Measurements from ENCODE around the gene SERPINB2. TPM values are rescaled to one million over a fixed set of nuclear protein-coding genes. Genes with fewer than 3 reads are reported as not detected.

The SERPINB2 gene
- total RNA-seq, 1 donor from 2014 or later, result not detected

DNA sequence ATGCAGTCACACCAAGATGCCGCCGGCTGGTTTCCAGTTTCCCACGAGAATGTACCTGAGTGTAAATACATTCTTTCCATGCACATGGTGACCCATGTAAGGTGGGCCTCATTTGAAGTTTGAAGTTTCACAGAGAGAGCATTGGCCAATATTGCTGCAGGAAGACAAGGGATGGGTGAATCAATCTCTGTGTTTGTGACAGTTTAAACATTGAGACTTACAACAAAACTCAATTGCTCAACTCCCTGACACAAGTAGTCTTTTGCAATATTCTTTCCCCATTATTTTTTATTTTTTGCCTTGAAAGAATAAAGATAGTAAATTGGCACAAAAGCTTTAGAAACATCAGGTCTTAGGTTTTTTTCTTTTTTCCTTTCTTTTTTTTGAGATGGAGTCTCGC, 5.1 kb downstream of the SERPINB2 start:
- TF ChIP-seq, protein P1, sequence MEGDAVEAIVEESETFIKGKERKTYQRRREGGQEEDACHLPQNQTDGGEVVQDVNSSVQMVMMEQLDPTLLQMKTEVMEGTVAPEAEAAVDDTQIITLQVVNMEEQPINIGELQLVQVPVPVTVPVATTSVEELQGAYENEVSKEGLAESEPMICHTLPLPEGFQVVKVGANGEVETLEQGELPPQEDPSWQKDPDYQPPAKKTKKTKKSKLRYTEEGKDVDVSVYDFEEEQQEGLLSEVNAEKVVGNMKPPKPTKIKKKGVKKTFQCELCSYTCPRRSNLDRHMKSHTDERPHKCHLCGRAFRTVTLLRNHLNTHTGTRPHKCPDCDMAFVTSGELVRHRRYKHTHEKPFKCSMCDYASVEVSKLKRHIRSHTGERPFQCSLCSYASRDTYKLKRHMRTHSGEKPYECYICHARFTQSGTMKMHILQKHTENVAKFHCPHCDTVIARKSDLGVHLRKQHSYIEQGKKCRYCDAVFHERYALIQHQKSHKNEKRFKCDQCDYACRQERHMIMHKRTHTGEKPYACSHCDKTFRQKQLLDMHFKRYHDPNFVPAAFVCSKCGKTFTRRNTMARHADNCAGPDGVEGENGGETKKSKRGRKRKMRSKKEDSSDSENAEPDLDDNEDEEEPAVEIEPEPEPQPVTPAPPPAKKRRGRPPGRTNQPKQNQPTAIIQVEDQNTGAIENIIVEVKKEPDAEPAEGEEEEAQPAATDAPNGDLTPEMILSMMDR (IDR thresholded peaks at IDR 0.05; ENCODE audit: partially characterized antibody, unreplicated experiment), result no peak
- Mint-ChIP-seq H3K4me1 (ENCODE audit: low read depth, unreplicated experiment) (peaks cover 7% of the 10 kb centered on the region), H3K27ac (ENCODE audit: unreplicated experiment) (no peak overlapping the region), H3K36me3 (ENCODE audit: unreplicated experiment) (no peaks in the 10 kb centered on the region), H3K9me3 (ENCODE audit: unreplicated experiment) (peaks cover 2% of the 10 kb centered on the region), H3K27me3 (ENCODE audit: unreplicated experiment) (no peaks in the 10 kb centered on the region), H3K4me3 (ENCODE audit: unreplicated experiment) (no peak overlapping the region)
- DNase-seq, result no peak

DNA sequence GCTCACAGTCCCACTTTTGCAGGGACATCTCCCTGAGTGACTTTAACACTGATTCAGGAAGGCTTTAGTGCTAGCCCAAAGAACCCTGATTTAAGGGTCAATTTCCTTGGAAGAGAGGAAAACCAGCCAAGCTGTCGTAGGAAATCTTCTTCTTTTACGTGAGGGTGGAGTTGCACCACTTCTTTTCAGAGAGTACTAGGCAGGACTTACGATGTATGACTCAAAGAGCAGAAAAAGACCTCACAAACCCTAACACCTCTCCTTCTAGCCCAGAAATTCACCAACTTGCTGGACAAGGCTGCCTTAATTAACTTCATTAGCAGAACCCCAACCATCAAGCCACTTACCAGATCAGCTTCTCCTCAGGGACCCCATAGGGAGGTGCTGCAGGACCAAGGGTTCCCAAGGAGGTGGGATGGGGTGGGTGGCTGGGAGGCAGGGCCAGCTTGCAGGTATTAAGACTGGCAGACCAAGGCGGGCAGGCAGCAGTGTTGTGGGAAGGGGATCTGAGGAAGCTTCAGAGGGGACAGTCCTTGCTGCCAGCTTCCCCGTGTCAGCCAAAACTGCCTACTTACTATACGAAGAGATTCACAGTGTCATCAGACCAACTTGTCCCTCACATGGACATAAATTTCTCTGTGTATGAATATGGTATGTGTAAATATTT, 6.7 kb downstream of the SERPINB2 start:
- H3K9me3 Mint-ChIP-seq (ENCODE audit: unreplicated experiment), result peaks cover 2% of the 10 kb centered on the region
- no peak for DNase-seq
- H3K27ac Mint-ChIP-seq (ENCODE audit: unreplicated experiment), result no peak overlapping the region
- H3K4me1 Mint-ChIP-seq (ENCODE audit: low read depth, unreplicated experiment), result peaks cover 7% of the 10 kb centered on the region
- TF ChIP-seq, protein P1 (IDR thresholded peaks at IDR 0.05; ENCODE audit: partially characterized antibody, unreplicated experiment), result no peak
- H3K27me3 Mint-ChIP-seq (ENCODE audit: unreplicated experiment), result no peaks in the 10 kb centered on the region
- no peaks in the 10 kb centered on the region for H3K36me3 Mint-ChIP-seq (ENCODE audit: unreplicated experiment)
- H3K4me3 Mint-ChIP-seq (ENCODE audit: unreplicated experiment), result no peak overlapping the region

- Mint-ChIP-seq H3K27me3 (ENCODE audit: unreplicated experiment) (no peaks in the 10 kb centered on the region), H3K4me3 (ENCODE audit: unreplicated experiment) (no peak overlapping the region), H3K9me3 (ENCODE audit: unreplicated experiment) (peaks cover 2% of the 10 kb centered on the region)
Observed at GRCh38 chr18:63895190-63895589, 7.7 kb downstream of the SERPINB2 start.

DNA sequence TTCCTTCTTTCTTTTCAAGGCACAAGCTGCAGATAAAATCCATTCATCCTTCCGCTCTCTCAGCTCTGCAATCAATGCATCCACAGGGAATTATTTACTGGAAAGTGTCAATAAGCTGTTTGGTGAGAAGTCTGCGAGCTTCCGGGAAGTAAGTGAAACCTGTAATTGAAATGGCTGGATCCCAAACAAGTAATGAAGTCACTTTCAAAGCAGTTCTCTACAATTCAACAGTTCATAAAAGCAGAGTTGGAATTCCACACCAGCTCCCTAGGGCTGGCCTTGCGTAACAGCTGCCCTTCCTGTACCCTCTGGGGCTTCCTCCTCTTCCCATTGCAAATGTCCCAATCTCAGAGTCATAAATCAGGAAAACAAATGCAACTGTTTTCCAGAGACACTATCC, 9.6 kb downstream of the SERPINB2 start:
- Mint-ChIP-seq H3K9me3 (ENCODE audit: unreplicated experiment) (peaks cover 2% of the 10 kb centered on the region), H3K36me3 (ENCODE audit: unreplicated experiment) (no peaks in the 10 kb centered on the region), H3K4me3 (ENCODE audit: unreplicated experiment) (no peak overlapping the region), H3K4me1 (ENCODE audit: low read depth, unreplicated experiment) (peaks cover 7% of the 10 kb centered on the region), H3K27ac (ENCODE audit: unreplicated experiment) (no peak overlapping the region), H3K27me3 (ENCODE audit: unreplicated experiment) (no peaks in the 10 kb centered on the region)
- TF ChIP-seq, protein P1 (IDR thresholded peaks at IDR 0.05; ENCODE audit: partially characterized antibody, unreplicated experiment), result no peak
- DNase-seq, result no peak

More at GRCh38 chr18:63895190-63895589, 7.7 kb downstream of the SERPINB2 start:
- Mint-ChIP-seq H3K36me3 (ENCODE audit: unreplicated experiment) (no peaks in the 10 kb centered on the region), H3K4me1 (ENCODE audit: low read depth, unreplicated experiment) (peaks cover 7% of the 10 kb centered on the region), H3K27ac (ENCODE audit: unreplicated experiment) (no peak overlapping the region)
- DNase-seq, result no peak
- TF ChIP-seq, protein P1 (IDR thresholded peaks at IDR 0.05; ENCODE audit: partially characterized antibody, unreplicated experiment), result no peak

- DNase-seq, result no peak
- Mint-ChIP-seq H3K4me3 (ENCODE audit: unreplicated experiment) (no peak overlapping the region), H3K9me3 (ENCODE audit: unreplicated experiment) (peaks cover 2% of the 10 kb centered on the region), H3K4me1 (ENCODE audit: low read depth, unreplicated experiment) (peaks cover 7% of the 10 kb centered on the region), H3K36me3 (ENCODE audit: unreplicated experiment) (no peaks in the 10 kb centered on the region), H3K27me3 (ENCODE audit: unreplicated experiment) (no peaks in the 10 kb centered on the region), H3K27ac (ENCODE audit: unreplicated experiment) (no peak overlapping the region)
- TF ChIP-seq, protein P1 (IDR thresholded peaks at IDR 0.05; ENCODE audit: partially characterized antibody, unreplicated experiment), result no peak
Observed at GRCh38 chr18:63899206-63899605, 11.7 kb downstream of the SERPINB2 start.

Measured in glutamatergic neuron (in vitro differentiated cells).